Activated CD8-positive, alpha-beta T cell treated with anti-CD3 and anti-CD28 coated beads, Interleukin-2, amount 10 ng/mL, durations not matched to agents 7 days and 5 days (primary cell): ENCODE results near the gene PRTFDC1. TPM values are rescaled to one million over a fixed set of nuclear protein-coding genes. Genes with fewer than 3 reads are reported as not detected.

Experiments used
- ATAC-seq: fragments of 150-1000 bp; cut with Tn5 transposase; one replicate; pipeline ENCODE4 v1.10.0; 2021; ENCODE audit warnings: moderate library complexity
- CTCF ChIA-PET: fragments of 350-600 bp; sonication (Branson Sonifier 250); formaldehyde crosslinking; loops from one replicate; lab custom pipeline; 2021; ENCODE audit warnings: antibody characterized with exemption; lab: Charles Lee
- POLR2A ChIA-PET: fragments of 350-600 bp; sonication (Branson Sonifier 250); formaldehyde crosslinking; loops from one replicate; lab custom pipeline; 2021; ENCODE audit warnings: antibody characterized with exemption; lab: Charles Lee
- DNase-seq: peaks from one replicate; pipeline ENCODE4 v3.0.0-alpha.2; 2020
- H3K27ac Mint-ChIP-seq: one replicate; pipeline ENCODE4 v1.8.0; 2021; ENCODE audit warnings: mild to moderate bottlenecking, mixed read lengths
- H3K27me3 Mint-ChIP-seq: one replicate; pipeline ENCODE4 v1.8.0; 2021; ENCODE audit warnings: low read depth, mixed read lengths
- H3K36me3 Mint-ChIP-seq: one replicate; pipeline ENCODE4 v1.8.0; 2021; ENCODE audit warnings: low read depth, mixed read lengths
- H3K4me1 Mint-ChIP-seq: one replicate; pipeline ENCODE4 v1.8.0; 2021; ENCODE audit warnings: low read depth, mixed read lengths
- H3K4me3 Mint-ChIP-seq: one replicate; pipeline ENCODE4 v1.8.0; 2021; ENCODE audit warnings: mild to moderate bottlenecking, mixed read lengths
- H3K9me3 Mint-ChIP-seq: one replicate; pipeline ENCODE4 v1.8.0; 2022; ENCODE audit warnings: mixed read lengths; ENCODE audit not compliant: insufficient read depth
- total RNA-seq, 2 experiments: library from RNA; stranded (reverse); gene quantifications; one replicate each; pipeline ENCODE4 v1.2.3, GENCODE V29; 2021

The PRTFDC1 gene, protein sequence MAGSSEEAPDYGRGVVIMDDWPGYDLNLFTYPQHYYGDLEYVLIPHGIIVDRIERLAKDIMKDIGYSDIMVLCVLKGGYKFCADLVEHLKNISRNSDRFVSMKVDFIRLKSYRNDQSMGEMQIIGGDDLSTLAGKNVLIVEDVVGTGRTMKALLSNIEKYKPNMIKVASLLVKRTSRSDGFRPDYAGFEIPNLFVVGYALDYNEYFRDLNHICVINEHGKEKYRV
- 1 to 10 TPM; 1.6 to 2.9 TPM for total RNA-seq

DNA sequence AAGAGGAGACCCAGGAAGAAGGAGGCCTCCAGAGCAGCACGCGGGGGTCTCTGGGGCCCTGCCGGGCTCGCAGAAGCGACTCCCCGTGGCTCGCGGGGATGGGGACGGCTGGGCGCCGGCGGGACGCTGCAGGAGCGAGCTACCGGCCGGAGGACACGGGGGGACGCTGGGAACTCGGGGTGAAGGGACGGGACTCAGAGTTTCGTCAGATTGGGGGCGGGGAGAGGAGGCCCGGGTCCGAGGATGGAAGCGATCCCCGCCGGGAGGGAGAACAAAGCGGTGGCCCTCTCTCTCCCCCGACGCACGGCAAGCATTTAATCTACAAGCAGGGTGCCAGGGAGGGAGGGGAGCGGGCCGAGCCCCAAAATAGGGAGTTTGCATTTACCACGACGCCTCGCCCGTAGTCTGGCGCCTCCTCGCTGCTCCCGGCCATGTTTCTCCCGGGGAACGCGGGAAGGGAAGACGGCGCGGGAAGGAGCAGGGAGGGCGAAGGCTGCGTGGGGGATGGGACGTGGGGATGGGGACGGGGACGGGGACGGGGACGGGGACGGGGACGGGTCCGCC lies at the start of gene PRTFDC1:
PRTFDC1 (minus strand) TSS at position 464 of the 564 bp plus-strand sequence; CDS start at position 433, 31 bp downstream.
- Mint-ChIP-seq H3K36me3 (no peaks in the 10 kb centered on the region), H3K27ac (peak within 1 kb of the TSS; percentile 84), H3K9me3 (no peaks in the 10 kb centered on the region), H3K27me3 (no peaks in the 10 kb centered on the region), H3K4me3 (peak within 1 kb of the TSS; percentile 74), H3K4me1 (peaks cover 22% of the 10 kb centered on the region)
- peak; percentile 39 for DNase-seq
- ATAC-seq: peak; percentile 56
- ChIA-PET POLR2A (interaction anchor here (0.6 to 0.7 kb wide), 2 partner anchors 22 to 112 kb away, joined by 3 to 6 read pairs; no protein-coding TSS in a partner anchor), CTCF (interaction anchor here (0.8 to 1.2 kb wide), 7 partner anchors 10 to 343 kb away, joined by 3 to 5 read pairs (median 3); no protein-coding TSS in a partner anchor)

DNA sequence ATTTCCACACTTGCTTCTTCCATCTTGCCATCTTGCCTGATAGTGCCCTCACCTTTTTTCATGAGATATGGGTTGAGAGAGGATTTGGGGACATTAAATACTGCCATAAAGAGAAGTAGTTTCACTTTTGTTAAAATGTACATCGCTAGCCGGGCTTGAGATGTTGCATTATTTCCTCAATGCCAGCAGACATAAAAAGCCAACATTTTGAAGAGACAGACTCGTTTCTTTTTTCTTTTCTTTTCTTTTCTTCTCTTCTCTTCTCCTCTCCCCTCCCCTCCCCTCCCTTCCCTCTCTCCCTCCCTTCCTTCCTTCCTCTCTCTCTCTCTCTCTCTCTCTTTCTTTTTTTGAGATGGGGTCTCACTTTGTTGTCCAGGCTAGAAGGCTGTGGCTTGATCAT lies 45.6 kb upstream of the PRTFDC1 start:
- ATAC-seq: no peak
- Mint-ChIP-seq H3K27ac (no peak overlapping the region), H3K27me3 (peaks cover 5% of the 10 kb centered on the region), H3K9me3 (peaks cover 9% of the 10 kb centered on the region), H3K36me3 (no peaks in the 10 kb centered on the region), H3K4me1 (no peaks in the 10 kb centered on the region), H3K4me3 (no peak overlapping the region)
- CTCF ChIA-PET: interaction anchor here (0.7 kb wide), 1 partner anchor 33 kb away, joined by 3 read pairs; no protein-coding TSS in a partner anchor
- DNase-seq: no peak
- POLR2A ChIA-PET: no interaction called here

DNA sequence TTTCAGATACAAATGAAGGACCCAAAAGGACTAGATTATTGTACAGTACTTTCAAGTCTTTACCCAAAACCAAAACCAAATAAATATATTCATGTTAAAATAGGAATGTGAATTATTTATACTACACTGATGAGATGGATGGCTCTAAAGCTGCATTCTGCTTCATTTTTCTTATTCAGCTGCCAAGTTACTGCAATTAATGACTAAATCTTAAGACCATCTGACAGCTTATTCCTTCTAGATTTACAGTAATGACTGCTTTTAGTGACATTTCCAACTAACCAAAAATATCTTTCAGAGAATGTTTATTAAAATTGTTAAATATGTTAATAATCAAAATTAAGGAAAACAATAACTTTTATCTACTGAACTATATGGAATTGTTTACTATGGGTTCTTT lies 42.7 kb upstream of the PRTFDC1 start:
- Mint-ChIP-seq H3K4me3 (no peak overlapping the region), H3K27me3 (peaks cover 2% of the 10 kb centered on the region), H3K27ac (no peak overlapping the region), H3K9me3 (peaks cover 4% of the 10 kb centered on the region), H3K36me3 (no peaks in the 10 kb centered on the region), H3K4me1 (no peaks in the 10 kb centered on the region)
- no peak for ATAC-seq
- no peak for DNase-seq
- CTCF ChIA-PET: no interaction called here
- POLR2A ChIA-PET: no interaction called here

DNA sequence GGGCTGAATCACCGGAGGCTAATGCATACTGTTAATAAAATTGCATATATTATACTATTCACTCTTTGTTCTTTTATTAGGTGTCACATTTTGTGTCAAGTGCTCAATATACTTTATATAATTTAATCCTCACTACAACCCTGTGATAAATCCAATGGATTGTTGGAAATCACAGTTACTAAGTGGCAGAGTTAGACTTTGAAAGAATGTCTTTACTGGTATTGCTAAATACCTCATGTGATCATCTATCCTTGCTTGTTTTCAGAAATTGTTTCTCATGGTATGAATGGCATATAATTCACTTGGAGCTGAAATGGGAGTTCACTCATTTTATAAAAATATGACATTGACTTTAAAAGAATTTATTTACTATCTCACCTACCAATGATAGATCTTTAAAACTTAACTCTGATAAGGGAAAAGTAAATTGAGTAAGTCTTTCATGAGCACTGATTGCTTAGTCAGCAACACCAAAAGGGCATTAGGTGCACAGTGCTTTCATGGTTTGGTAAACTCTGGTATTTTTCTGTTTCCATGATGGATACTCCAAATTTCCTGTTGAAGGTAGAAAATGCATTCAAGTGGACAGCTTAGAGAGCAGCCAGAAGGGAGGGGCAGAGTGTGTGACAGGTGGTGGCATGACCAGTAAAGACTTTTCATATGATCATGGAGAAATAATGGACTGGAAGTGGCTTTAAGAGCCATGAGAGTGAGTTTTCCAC lies 41.0 kb upstream of the PRTFDC1 start:
- no peaks in the 10 kb centered on the region for H3K9me3 Mint-ChIP-seq
- no peak for DNase-seq
- H3K36me3 Mint-ChIP-seq: no peaks in the 10 kb centered on the region
- H3K4me3 Mint-ChIP-seq: no peak overlapping the region
- no peak for ATAC-seq
- H3K27ac Mint-ChIP-seq: no peak overlapping the region
- no peaks in the 10 kb centered on the region for H3K27me3 Mint-ChIP-seq
- POLR2A ChIA-PET: no interaction called here
- CTCF ChIA-PET: no interaction called here
- no peaks in the 10 kb centered on the region for H3K4me1 Mint-ChIP-seq

DNA sequence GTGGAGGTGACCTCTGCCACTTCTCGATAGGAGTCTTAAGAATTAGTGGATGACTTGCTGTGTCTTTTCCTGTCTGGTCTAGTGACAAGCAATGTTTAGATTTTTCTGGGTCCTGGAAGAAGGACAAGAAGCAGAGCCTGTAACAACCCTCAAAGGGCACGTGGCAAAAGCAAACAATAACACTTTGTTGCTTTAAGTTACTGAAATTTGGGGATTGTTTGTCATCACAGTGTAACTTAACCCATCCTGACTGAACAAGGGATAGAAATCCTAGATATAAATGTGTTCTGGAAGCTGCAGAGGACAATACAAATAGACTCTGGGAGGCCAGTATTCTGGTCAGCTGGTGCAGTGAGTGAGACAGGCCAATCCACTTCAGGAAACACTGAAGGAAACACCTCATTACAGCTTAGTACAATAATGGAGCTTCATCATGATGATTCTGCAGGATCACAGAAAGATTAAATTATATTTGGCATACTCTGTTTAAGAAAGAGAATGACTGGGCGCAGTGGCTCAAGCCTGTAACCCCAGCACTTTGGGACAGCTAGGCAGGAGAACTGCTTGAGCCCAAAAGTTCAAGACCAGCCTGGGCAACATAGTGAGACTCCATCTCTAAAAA lies 40.2 kb upstream of the PRTFDC1 start:
- CTCF ChIA-PET: no interaction called here
- no peaks in the 10 kb centered on the region for H3K27me3 Mint-ChIP-seq
- DNase-seq (no peak), ATAC-seq (no peak)
- no peaks in the 10 kb centered on the region for H3K4me1 Mint-ChIP-seq
- H3K36me3 Mint-ChIP-seq: no peaks in the 10 kb centered on the region
- POLR2A ChIA-PET: no interaction called here
- no peak overlapping the region for H3K4me3 Mint-ChIP-seq
- H3K27ac Mint-ChIP-seq: no peak overlapping the region
- H3K9me3 Mint-ChIP-seq: no peaks in the 10 kb centered on the region

DNA sequence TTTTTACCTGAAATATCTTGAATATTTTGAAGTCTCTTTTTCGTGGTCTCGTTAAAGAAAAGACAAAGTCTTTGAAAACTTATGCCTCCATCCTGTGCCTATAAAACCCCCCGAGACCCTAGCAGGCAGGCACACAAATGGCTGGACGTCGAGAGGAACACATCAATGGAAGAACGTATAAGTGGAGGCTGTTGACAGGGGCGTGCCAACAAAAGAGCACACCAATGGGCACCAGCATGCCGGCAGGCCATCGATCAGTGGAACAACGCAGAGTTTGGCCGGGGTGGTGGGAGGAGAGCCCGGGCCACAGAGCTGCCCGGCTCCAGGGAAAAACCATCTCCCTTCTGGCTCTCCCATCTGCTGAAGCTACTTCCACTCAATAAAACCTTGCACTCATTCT lies 38.9 kb upstream of the PRTFDC1 start:
- ChIA-PET POLR2A (no interaction called here), CTCF (no interaction called here)
- ATAC-seq (no peak), DNase-seq (no peak)
- H3K27me3 Mint-ChIP-seq: no peaks in the 10 kb centered on the region
- no peaks in the 10 kb centered on the region for H3K4me1 Mint-ChIP-seq
- no peak overlapping the region for H3K27ac Mint-ChIP-seq
- H3K9me3 Mint-ChIP-seq: no peaks in the 10 kb centered on the region
- H3K36me3 Mint-ChIP-seq: no peaks in the 10 kb centered on the region
- H3K4me3 Mint-ChIP-seq: no peak overlapping the region

DNA sequence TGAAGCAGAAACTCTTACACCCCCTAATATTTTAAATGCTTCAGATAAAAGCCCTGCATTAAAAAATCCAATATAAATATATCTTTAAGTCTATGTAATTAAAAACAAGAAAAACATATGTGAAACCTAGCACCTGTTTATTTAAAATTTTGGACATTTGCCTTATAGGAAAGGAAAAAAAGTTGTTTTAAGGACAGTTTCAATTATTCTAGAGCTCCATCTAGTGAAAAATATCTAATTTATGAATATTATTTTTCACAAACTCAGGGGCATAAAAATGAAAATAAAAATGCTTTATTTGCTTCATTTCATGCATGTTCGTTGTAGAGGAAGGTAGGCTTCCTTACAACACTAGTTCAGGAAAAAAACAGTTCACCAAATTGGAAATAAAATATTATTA lies 37.5 kb upstream of the PRTFDC1 start:
- ATAC-seq: no peak
- ChIA-PET POLR2A (no interaction called here), CTCF (interaction anchor here (1.1 to 1.2 kb wide), 4 partner anchors 9 to 372 kb away, joined by 3 read pairs; no protein-coding TSS in a partner anchor)
- Mint-ChIP-seq H3K27ac (no peak overlapping the region), H3K36me3 (no peaks in the 10 kb centered on the region), H3K4me1 (no peaks in the 10 kb centered on the region), H3K27me3 (no peaks in the 10 kb centered on the region), H3K9me3 (no peaks in the 10 kb centered on the region), H3K4me3 (no peak overlapping the region)
- DNase-seq: no peak

DNA sequence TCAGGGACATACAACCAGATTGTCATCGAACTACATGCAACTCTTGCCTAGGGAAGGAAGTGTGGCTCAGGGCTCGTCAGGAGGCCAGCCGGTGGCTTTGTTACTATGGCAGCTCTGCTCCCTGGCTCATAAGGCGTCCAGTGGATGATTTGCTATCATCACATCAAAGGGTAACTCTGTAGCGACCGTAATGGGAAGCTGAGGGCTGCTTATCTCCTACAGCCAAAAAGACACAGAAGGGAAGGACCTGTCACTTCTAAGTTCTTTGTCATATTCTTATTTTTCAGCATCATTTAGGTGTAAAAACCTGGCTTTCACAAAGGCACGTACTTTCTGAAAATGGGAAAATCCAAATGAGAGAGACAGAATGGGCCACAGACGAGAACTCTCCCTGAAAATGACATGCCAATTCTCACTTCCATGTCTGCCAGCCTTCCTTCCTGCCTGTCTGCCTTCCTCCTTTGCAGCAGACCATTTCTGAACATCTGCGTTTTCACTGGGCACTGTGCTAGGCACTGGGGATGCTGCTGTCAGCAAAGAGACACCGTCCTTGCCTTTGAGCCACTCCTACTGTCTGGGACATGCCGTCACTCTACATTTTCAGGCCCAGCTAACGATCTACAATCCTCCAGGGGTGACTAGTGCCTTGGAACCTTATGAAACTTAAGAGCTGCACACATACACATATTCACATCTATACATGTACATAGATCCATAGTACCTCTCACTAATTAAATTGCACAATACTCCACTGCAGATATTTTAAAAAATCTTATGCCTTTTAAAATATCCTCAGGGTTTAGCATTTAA lies 36.6 kb upstream of the PRTFDC1 start:
- DNase-seq: no peak
- no peaks in the 10 kb centered on the region for H3K36me3 Mint-ChIP-seq
- ChIA-PET CTCF (interaction anchor here (1.1 to 1.2 kb wide), 2 partner anchors 8 to 93 kb away, joined by 3 read pairs; no protein-coding TSS in a partner anchor), POLR2A (no interaction called here)
- H3K4me1 Mint-ChIP-seq: no peaks in the 10 kb centered on the region
- ATAC-seq: no peak
- H3K27ac Mint-ChIP-seq: no peak overlapping the region
- H3K9me3 Mint-ChIP-seq: no peaks in the 10 kb centered on the region
- H3K4me3 Mint-ChIP-seq: no peak overlapping the region
- no peaks in the 10 kb centered on the region for H3K27me3 Mint-ChIP-seq

DNA sequence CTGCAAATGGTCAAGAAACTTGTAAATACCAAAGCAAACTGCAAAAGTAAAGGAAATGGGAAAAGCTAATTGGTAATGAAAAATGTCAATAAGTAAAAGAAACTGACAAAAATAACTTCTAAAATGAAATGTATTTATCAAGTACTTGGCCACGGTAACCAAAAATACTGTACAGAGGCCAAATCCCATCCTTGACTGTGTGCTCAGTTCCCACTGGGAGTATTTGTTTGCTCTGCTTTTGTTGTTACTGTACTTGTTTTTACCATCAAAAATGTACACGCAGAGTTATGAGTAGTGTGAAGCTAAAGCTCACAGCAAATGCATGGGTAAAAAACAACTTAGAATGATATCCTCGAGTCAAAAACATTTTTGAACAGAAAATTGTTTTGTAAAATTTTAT lies 32.5 kb upstream of the PRTFDC1 start:
- ATAC-seq (no peak), DNase-seq (no peak)
- Mint-ChIP-seq H3K27ac (no peak overlapping the region), H3K9me3 (no peaks in the 10 kb centered on the region), H3K4me3 (no peak overlapping the region), H3K36me3 (no peaks in the 10 kb centered on the region), H3K27me3 (no peaks in the 10 kb centered on the region), H3K4me1 (peaks cover 8% of the 10 kb centered on the region)
- POLR2A ChIA-PET: no interaction called here
- CTCF ChIA-PET: no interaction called here

DNA sequence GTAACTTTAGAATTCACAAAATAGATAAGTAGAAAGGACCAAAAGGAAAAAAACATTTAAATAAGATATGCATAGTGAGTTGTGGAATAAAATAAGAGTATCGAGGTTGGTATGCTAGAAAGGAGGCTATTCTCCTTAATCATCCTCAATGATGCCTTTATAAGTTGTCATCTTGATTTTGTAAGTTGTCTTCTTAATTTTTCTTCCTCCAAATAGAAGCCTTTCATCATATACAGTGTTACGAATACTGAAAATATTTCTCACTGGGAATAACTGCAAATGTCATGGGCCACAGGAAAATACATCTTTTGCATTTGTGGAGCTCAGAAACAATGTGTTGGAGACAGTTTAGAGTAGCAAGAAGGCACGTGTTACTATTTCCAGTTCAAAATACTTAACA lies 31.5 kb upstream of the PRTFDC1 start:
- H3K27me3 Mint-ChIP-seq: no peaks in the 10 kb centered on the region
- H3K4me3 Mint-ChIP-seq: no peak overlapping the region
- CTCF ChIA-PET: no interaction called here
- H3K27ac Mint-ChIP-seq: no peak overlapping the region
- H3K36me3 Mint-ChIP-seq: no peaks in the 10 kb centered on the region
- no peaks in the 10 kb centered on the region for H3K9me3 Mint-ChIP-seq
- no peak for ATAC-seq
- no peak for DNase-seq
- POLR2A ChIA-PET: no interaction called here
- H3K4me1 Mint-ChIP-seq: peaks cover 8% of the 10 kb centered on the region

DNA sequence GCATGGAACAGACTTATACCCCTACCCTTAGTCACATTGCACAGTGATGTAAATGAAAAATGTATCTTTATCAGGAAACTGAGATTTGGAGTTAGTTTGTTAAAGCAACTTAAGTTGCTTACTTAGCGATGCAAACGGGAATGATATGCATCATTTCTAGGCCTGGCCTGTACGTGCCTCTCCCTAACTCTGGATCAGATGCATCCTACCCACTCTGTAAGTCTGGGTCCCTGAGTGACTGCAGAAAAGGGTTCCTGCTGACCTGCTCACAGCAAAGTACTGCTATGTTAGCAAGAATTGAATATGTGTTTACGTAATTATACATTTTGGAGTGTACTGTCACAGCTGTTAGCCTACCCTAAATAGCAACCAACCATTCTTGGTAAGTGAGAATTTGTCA lies 30.7 kb upstream of the PRTFDC1 start:
- no peak overlapping the region for H3K4me3 Mint-ChIP-seq
- ATAC-seq: no peak
- CTCF ChIA-PET: no interaction called here
- H3K9me3 Mint-ChIP-seq: no peaks in the 10 kb centered on the region
- no peak overlapping the region for H3K27ac Mint-ChIP-seq
- H3K36me3 Mint-ChIP-seq: no peaks in the 10 kb centered on the region
- peaks cover 8% of the 10 kb centered on the region for H3K4me1 Mint-ChIP-seq
- no peak for DNase-seq
- H3K27me3 Mint-ChIP-seq: no peaks in the 10 kb centered on the region
- POLR2A ChIA-PET: no interaction called here
